HepG2 (cell line): ENCODE measurements around the gene ZNF367. TPM values are rescaled to one million over a fixed set of nuclear protein-coding genes. Genes with fewer than 3 reads are reported as not detected.

Experiments
- AHR ChIP-seq: IDR thresholded peaks from 2 replicates; pipeline ENCODE4 v1.6.1; 2018; ENCODE audit warnings: missing genetic modification reagents, missing compliant biosample characterization
- ATF2 ChIP-seq: sonication (generic); formaldehyde crosslinking; IDR thresholded peaks from 2 replicates; pipeline ENCODE4 v1.4.0; 2020; ENCODE audit warnings: missing genetic modification reagents
- ATF5 ChIP-seq: sonication (generic); formaldehyde crosslinking; IDR thresholded peaks from 2 replicates; pipeline ENCODE4 v1.4.0; 2020; ENCODE audit warnings: mild to moderate bottlenecking, low read depth, missing genetic modification reagents
- ATF7 ChIP-seq, 2 experiments: fragments of 450-650 bp in 1 of 2; sonication (generic) in 1 of 2; formaldehyde crosslinking in 1 of 2; IDR thresholded peaks; 2 replicates each; pipeline versions ENCODE4 v1.4.0 to v1.6.1; 2016 to 2020; ENCODE audit warnings: antibody characterized with exemption in 1 of 2, mild to moderate bottlenecking in 1 of 2, missing genetic modification reagents in 1 of 2
- CBFB ChIP-seq: sonication (generic); formaldehyde crosslinking; IDR thresholded peaks from 2 replicates; pipeline ENCODE4 v1.4.0; 2020; ENCODE audit warnings: missing genetic modification reagents
- CBX2 ChIP-seq, 2 experiments: fragments of 200-600 bp in 1 of 2; sonication (generic); formaldehyde crosslinking in 1 of 2; IDR thresholded peaks; 2 replicates each; pipeline versions ENCODE4 v1.7.0 to v1.8.1; 2018 to 2022; ENCODE audit warnings: low read depth in 2 of 2, low read length in 1 of 2, mild to moderate bottlenecking in 1 of 2, missing genetic modification reagents in 1 of 2
- CHD4 ChIP-seq: fragments of 200-600 bp; sonication (generic); IDR thresholded peaks from 2 replicates; pipeline ENCODE4 v1.7.0; 2017; ENCODE audit warnings: mild to moderate bottlenecking, low read length, borderline replicate concordance
- GLMP ChIP-seq: sonication (generic); formaldehyde crosslinking; IDR thresholded peaks from 2 replicates; pipeline ENCODE4 v1.9.0; 2021; ENCODE audit warnings: missing genetic modification reagents, mild to moderate bottlenecking, borderline replicate concordance
- HCFC1 ChIP-seq: fragments of 150-350 bp; IDR thresholded peaks from 2 replicates; pipeline ENCODE4 v1.6.1; 2014; ENCODE audit warnings: low read depth, low read length
- HIVEP1 ChIP-seq: sonication (generic); formaldehyde crosslinking; IDR thresholded peaks from 2 replicates; pipeline ENCODE4 v1.4.0; 2020; ENCODE audit warnings: mild to moderate bottlenecking, missing genetic modification reagents
- IKZF4 ChIP-seq: sonication (generic); formaldehyde crosslinking; IDR thresholded peaks from 2 replicates; pipeline ENCODE4 v1.5.1; 2020; ENCODE audit warnings: borderline replicate concordance, mild to moderate bottlenecking, low read depth, missing genetic modification reagents; ENCODE audit errors: not compliant biosample characterization
- KAT8 ChIP-seq: IDR thresholded peaks from 2 replicates; pipeline ENCODE4 v1.6.1; 2016; ENCODE audit warnings: missing genetic modification reagents, missing compliant biosample characterization
- MTF1 ChIP-seq: sonication (generic); formaldehyde crosslinking; IDR thresholded peaks from 2 replicates; pipeline ENCODE4 v1.5.0; 2020; ENCODE audit warnings: missing genetic modification reagents
- SMAD1 ChIP-seq: sonication (generic); formaldehyde crosslinking; IDR thresholded peaks from 2 replicates; pipeline ENCODE4 v1.4.0; 2020; ENCODE audit warnings: missing genetic modification reagents, low read depth, mild to moderate bottlenecking, borderline replicate concordance
- SMC3 ChIP-seq: IDR thresholded peaks from 2 replicates; pipeline ENCODE4 v1.6.1; 2011; ENCODE audit warnings: low read length, improper control_type of control experiment
- WIZ ChIP-seq: sonication (generic); formaldehyde crosslinking; IDR thresholded peaks from 2 replicates; pipeline ENCODE4 v1.5.1; 2020; ENCODE audit warnings: mild to moderate bottlenecking, missing genetic modification reagents
- ZBTB42 ChIP-seq: sonication (generic); formaldehyde crosslinking; IDR thresholded peaks from 2 replicates; pipeline ENCODE4 v1.5.0; 2020; ENCODE audit warnings: mild to moderate bottlenecking, missing genetic modification reagents
- ZBTB8A ChIP-seq: sonication (generic); formaldehyde crosslinking; IDR thresholded peaks from 2 replicates; pipeline ENCODE4 v1.4.0; 2020; ENCODE audit warnings: mild to moderate bottlenecking, low read depth, missing genetic modification reagents, borderline replicate concordance
- ZMYM2 ChIP-seq: sonication (generic); formaldehyde crosslinking; IDR thresholded peaks from 2 replicates; pipeline ENCODE4 v1.8.0; 2022; ENCODE audit warnings: mild to moderate bottlenecking, missing genetic modification reagents
- ZNF670 ChIP-seq: sonication (generic); formaldehyde crosslinking; IDR thresholded peaks from 2 replicates; pipeline ENCODE4 v1.8.0; 2022; ENCODE audit warnings: mild to moderate bottlenecking, missing genetic modification reagents, borderline replicate concordance
- ZNF703 ChIP-seq: sonication (generic); formaldehyde crosslinking; IDR thresholded peaks from 2 replicates; pipeline ENCODE4 v1.5.1; 2020; ENCODE audit warnings: missing genetic modification reagents, mild to moderate bottlenecking, moderate library complexity, borderline replicate concordance
- ZNF782 ChIP-seq: sonication (generic); formaldehyde crosslinking; IDR thresholded peaks from 2 replicates; pipeline ENCODE4 v1.4.0; 2020; ENCODE audit warnings: missing genetic modification reagents, mild to moderate bottlenecking, borderline replicate concordance
- ZSCAN5A ChIP-seq: sonication (generic); formaldehyde crosslinking; IDR thresholded peaks from 2 replicates; pipeline ENCODE4 v1.8.0; 2022; ENCODE audit warnings: mild to moderate bottlenecking, missing genetic modification reagents, borderline replicate concordance
- polyA plus RNA-seq, 8 experiments: library from polyadenylated mRNA; depleted of rRNA in 3 of 8; stranded (reverse) in 7 of 8; unstranded in 1 of 8; fragments of >200 nt; fragmentation: Illumina TruSeq in 4 of 8; extraction: Trizol in 4 of 8; gene quantifications; 2 replicates each; pipeline versions ENCODE4 v1.2.1 to v1.2.3, GENCODE V29; 2011 to 2016; ENCODE audit warnings: low read depth in 4 of 8, missing spikeins in 1 of 8, mixed read lengths in 1 of 8; ENCODE audit not compliant: insufficient read depth in 1 of 8
- total RNA-seq, 5 experiments: library from RNA; depleted of rRNA; stranded (reverse); fragments of >200 nt; fragmentation: Illumina TruSeq; extraction: Trizol; gene quantifications; 2 replicates each; pipeline ENCODE4 v1.2.3, GENCODE V29; 2016; ENCODE audit warnings: low read depth in 1 of 5

The ZNF367 gene
- total and polyA plus RNA-seq, 2 of the 13 experiments (the other 11 are each of a cell fraction or from before 2014, with no cell fraction given): 2.9 to 7.7 TPM

GRCh38 chr9:96391021-96391765, 27.0 kb downstream of the ZNF367 start (continued):
- no peak for TF ChIP-seq ZBTB42 (CRISPR knock-in tag)
- TF ChIP-seq ATF5 (CRISPR knock-in tag): no peak
- TF ChIP-seq CBX2 (IDR thresholded peaks at IDR 0.05; ENCODE audit: low read depth, low read length): no peak
- TF ChIP-seq CBX2 (CRISPR knock-in tag; IDR thresholded peaks at IDR 0.05; ENCODE audit: low read depth): no peak
- peak; percentile 84 for TF ChIP-seq KAT8
- no peak for TF ChIP-seq SMAD1
- no peak for TF ChIP-seq ATF7 (IDR thresholded peaks at IDR 0.05)
- no peak for TF ChIP-seq ATF7 (CRISPR knock-in tag; IDR thresholded peaks at IDR 0.05)
- no peak for TF ChIP-seq ZNF782 (CRISPR knock-in tag)
- peak; percentile 62 for TF ChIP-seq IKZF4
- TF ChIP-seq ZSCAN5A (CRISPR knock-in tag): peak; percentile 39; the same call in 1 of the 2 replicates
- TF ChIP-seq ZNF703: no peak
- TF ChIP-seq WIZ: 0 out of 2 replicates have a peak, but pooled peaks have one; percentile 90
- TF ChIP-seq ATF2 (CRISPR knock-in tag): peak; percentile 75
- TF ChIP-seq ZBTB8A: no peak
- TF ChIP-seq HIVEP1 (CRISPR knock-in tag): no peak; the same call in 1 of the 2 replicates
- 0 out of 2 replicates have a peak, but pooled peaks have one; percentile 72 for TF ChIP-seq ZMYM2 (CRISPR knock-in tag)
- peak; percentile 86 for TF ChIP-seq CBFB (CRISPR knock-in tag)
- no peak for TF ChIP-seq HCFC1
- TF ChIP-seq MTF1 (CRISPR knock-in tag): no peak
- peak; percentile 48; the same call in 1 of the 2 replicates for TF ChIP-seq SMC3
- no peak for TF ChIP-seq GLMP
- no peak for TF ChIP-seq AHR
- TF ChIP-seq ZNF670 (CRISPR knock-in tag): no peak
- no peak for TF ChIP-seq CHD4
